NCI-H146 (cell line): ENCODE results near the gene RCL1.
"Not testable (repeated sequence)": the region's sequence is repeated elsewhere in the genome, so short reads cannot be mapped to it uniquely, and the experiment has no call there.

ENCODE experiments used
- DNase-seq: peaks from one replicate; lab custom pipeline; 2025; lab: John Stamatoyannopoulos, UW

Gene RCL1

GRCh38 chr9:4792572-4793458 lies at the start of gene RCL1:
Gene RCL1, plus strand, starts transcription at chr9:4792944. Its CDS starts 148 bp downstream, at chr9:4793092.
- DNase-seq = peak; percentile 98

- no peak for DNase-seq
Measured at GRCh38 chr9:4743131-4743875, 49.4 kb upstream of the RCL1 start.

GRCh38 chr9:4746278-4747030 lies 46.3 kb upstream of the RCL1 start:
- no peak for DNase-seq

- no peak for DNase-seq
Measured at GRCh38 chr9:4748612-4749011, 44.1 kb upstream of the RCL1 start.

GRCh38 chr9:4750023-4750673 lies 42.6 kb upstream of the RCL1 start:
- DNase-seq = peak; percentile 21

GRCh38 chr9:4754530-4754929 lies 38.2 kb upstream of the RCL1 start:
- DNase-seq = not testable (repeated sequence)

- DNase-seq = no peak
Measured at GRCh38 chr9:4755026-4755609, 37.6 kb upstream of the RCL1 start.

- DNase-seq = no peak
Measured at GRCh38 chr9:4756420-4756819, 36.3 kb upstream of the RCL1 start.

GRCh38 chr9:4760122-4760521 lies 32.6 kb upstream of the RCL1 start:
- no peak for DNase-seq

GRCh38 chr9:4762108-4762885 lies 30.4 kb upstream of the RCL1 start:
- DNase-seq = peak; percentile 79

GRCh38 chr9:4762886-4763541 lies 29.7 kb upstream of the RCL1 start:
- peak; percentile 57 for DNase-seq

GRCh38 chr9:4764033-4764432 lies 28.7 kb upstream of the RCL1 start:
- no peak for DNase-seq

GRCh38 chr9:4768681-4769080 lies 24.1 kb upstream of the RCL1 start:
- no peak for DNase-seq

GRCh38 chr9:4769321-4770080 lies 23.2 kb upstream of the RCL1 start:
- no peak for DNase-seq

GRCh38 chr9:4771788-4772187 lies 21.0 kb upstream of the RCL1 start:
- no peak for DNase-seq

GRCh38 chr9:4774209-4774608 lies 18.5 kb upstream of the RCL1 start:
- DNase-seq = no peak

GRCh38 chr9:4774958-4775357 lies 17.8 kb upstream of the RCL1 start:
- not testable (repeated sequence) for DNase-seq

GRCh38 chr9:4780651-4781050 lies 12.1 kb upstream of the RCL1 start:
- DNase-seq = no peak

GRCh38 chr9:4781408-4781807 lies 11.3 kb upstream of the RCL1 start:
- no peak for DNase-seq
